Measurements from ENCODE around the gene VPS13A. TPM values are rescaled to one million over a fixed set of nuclear protein-coding genes. Genes with fewer than 3 reads are reported as not detected.

The VPS13A gene
- total RNA-seq, 1 experiment from 2014 or later = 32.2 TPM

DNA sequence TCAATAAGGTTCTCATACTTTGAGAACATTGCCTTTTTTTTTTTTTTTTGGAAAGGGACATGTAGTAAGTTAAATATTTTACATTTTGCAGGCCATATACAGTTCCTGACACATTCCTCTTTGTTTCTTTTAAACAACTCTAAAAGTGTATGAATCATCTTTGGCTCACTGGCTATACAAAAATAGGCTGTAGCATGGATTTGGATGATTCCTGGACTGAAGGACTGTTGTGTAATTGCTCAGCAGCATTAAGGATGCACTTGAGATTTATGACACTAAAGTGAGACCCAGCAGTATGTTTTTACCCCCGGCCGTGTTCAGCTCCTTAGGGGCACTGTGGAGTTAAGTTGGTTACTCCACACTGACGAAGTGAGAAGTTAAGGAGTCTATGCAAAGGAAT is 41.3 kb downstream of the VPS13A start:
- Histone ChIP-seq H3K27ac (ENCODE audit: low read depth, low read length, poor library complexity, severe bottlenecking) (no peak overlapping the region), H3K4me3 (ENCODE audit: low read depth, low read length, poor library complexity, severe bottlenecking) (no peak overlapping the region), H3K36me3 (ENCODE audit: insufficient read depth, low read length, poor library complexity, severe bottlenecking) (no peaks in the 10 kb centered on the region), H3K4me1 (ENCODE audit: insufficient read depth, low read length, poor library complexity, severe bottlenecking) (no peaks in the 10 kb centered on the region), H3K27me3 (replicated peaks; ENCODE audit: insufficient read depth, low read depth, low read length, poor library complexity) (no peaks in the 10 kb centered on the region), H3K9me3 (ENCODE audit: low read depth, low read length, poor library complexity, severe bottlenecking) (no peaks in the 10 kb centered on the region)
- intact Hi-C loops (cut with micrococcal nuclease; ENCODE audit: unreplicated experiment) = loop anchor here (5.0 kb wide), 1 partner anchor 51 kb away; no protein-coding TSS in a partner anchor
- TF ChIP-seq, protein P1, sequence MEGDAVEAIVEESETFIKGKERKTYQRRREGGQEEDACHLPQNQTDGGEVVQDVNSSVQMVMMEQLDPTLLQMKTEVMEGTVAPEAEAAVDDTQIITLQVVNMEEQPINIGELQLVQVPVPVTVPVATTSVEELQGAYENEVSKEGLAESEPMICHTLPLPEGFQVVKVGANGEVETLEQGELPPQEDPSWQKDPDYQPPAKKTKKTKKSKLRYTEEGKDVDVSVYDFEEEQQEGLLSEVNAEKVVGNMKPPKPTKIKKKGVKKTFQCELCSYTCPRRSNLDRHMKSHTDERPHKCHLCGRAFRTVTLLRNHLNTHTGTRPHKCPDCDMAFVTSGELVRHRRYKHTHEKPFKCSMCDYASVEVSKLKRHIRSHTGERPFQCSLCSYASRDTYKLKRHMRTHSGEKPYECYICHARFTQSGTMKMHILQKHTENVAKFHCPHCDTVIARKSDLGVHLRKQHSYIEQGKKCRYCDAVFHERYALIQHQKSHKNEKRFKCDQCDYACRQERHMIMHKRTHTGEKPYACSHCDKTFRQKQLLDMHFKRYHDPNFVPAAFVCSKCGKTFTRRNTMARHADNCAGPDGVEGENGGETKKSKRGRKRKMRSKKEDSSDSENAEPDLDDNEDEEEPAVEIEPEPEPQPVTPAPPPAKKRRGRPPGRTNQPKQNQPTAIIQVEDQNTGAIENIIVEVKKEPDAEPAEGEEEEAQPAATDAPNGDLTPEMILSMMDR (conservative IDR thresholded peaks at IDR 0.05; ENCODE audit: low read depth, low read length) = no peak
- no peak for TF ChIP-seq EZH2 (IDR thresholded peaks at IDR 0.05; ENCODE audit: borderline replicate concordance, low read depth, low read length, poor library complexity, severe bottlenecking)
- ChIA-PET CTCF (no interaction called here), POLR2A (ENCODE audit: low non-redundant PET) (no interaction called here)
- no TSS peak for BruUV-seq (replicated peaks)
- DNase-seq (ENCODE audit: low spot score) = peak; percentile 63

DNA sequence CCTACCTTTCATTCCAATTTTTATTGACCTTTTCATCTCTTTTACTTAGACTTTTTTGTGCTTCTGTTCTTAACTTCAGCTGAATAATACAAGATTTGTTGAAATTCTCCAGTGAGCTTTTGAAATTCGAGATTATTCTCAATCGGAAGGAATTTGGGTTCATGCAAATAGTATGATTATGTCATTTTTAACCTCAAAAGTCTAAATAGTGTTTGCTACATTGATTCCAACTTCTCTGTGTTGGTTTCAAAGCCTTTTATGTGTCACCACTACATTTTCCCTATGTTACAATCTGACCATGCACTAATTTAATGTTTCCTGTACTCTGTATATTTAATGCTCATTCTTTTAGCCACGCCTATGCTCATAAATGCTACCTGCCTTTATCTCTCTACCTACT is 44.1 kb downstream of the VPS13A start:
- CTCF ChIA-PET = no interaction called here
- H3K4me3 ChIP-seq (ENCODE audit: low read depth, low read length, poor library complexity, severe bottlenecking) = no peak overlapping the region
- intact Hi-C loops (cut with micrococcal nuclease; ENCODE audit: unreplicated experiment) = no loop called here

DNA sequence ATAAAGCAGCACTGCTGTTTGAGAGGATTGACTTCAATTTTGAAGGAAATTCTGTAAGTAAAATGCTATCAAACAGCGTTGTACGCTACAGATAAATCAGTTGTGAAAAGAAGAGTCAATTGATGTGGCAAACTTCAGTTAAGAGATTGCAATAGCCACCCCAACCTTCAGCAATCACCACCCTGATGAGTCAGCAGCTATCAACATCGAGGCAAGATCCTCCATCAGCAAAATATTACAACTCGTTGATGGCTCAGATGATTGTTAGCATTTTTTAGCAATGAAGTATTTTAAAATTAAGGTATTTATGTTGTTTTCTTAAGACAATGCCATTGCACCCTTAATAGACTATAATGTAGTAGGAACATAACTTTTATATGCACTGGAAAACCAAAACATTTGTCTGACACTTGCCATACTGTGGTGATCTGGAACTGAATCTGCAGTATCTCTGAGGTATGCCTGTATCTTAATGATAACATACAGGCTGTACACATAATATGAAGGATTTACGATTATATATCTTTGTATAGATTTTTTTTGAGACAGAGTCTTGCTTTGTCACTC is 47.5 kb downstream of the VPS13A start:
- H3K27me3 ChIP-seq (replicated peaks; ENCODE audit: insufficient read depth, low read depth, low read length, poor library complexity) = no peaks in the 10 kb centered on the region
- ChIA-PET POLR2A (ENCODE audit: low non-redundant PET) (no interaction called here), CTCF (no interaction called here)
- intact Hi-C loops (cut with micrococcal nuclease; ENCODE audit: unreplicated experiment) = no loop called here
- H3K9me3 ChIP-seq (ENCODE audit: low read depth, low read length, poor library complexity, severe bottlenecking) = no peaks in the 10 kb centered on the region
- TF ChIP-seq EZH2 (IDR thresholded peaks at IDR 0.05; ENCODE audit: borderline replicate concordance, low read depth, low read length, poor library complexity, severe bottlenecking) = no peak
- TF ChIP-seq, protein P1 (conservative IDR thresholded peaks at IDR 0.05; ENCODE audit: low read depth, low read length) = no peak
- no peak for DNase-seq (ENCODE audit: low spot score)
- no peak overlapping the region for H3K4me3 ChIP-seq (ENCODE audit: low read depth, low read length, poor library complexity, severe bottlenecking)
- no peaks in the 10 kb centered on the region for H3K4me1 ChIP-seq (ENCODE audit: insufficient read depth, low read length, poor library complexity, severe bottlenecking)
- H3K27ac ChIP-seq (ENCODE audit: low read depth, low read length, poor library complexity, severe bottlenecking) = no peak overlapping the region
- peaks cover 7% of the 10 kb centered on the region for H3K36me3 ChIP-seq (ENCODE audit: insufficient read depth, low read length, poor library complexity, severe bottlenecking)
- no TSS peak for BruUV-seq (replicated peaks)

More for the DNA sequence above, 44.1 kb downstream of the VPS13A start:
- H3K36me3 ChIP-seq (ENCODE audit: insufficient read depth, low read length, poor library complexity, severe bottlenecking) = peaks cover 7% of the 10 kb centered on the region
- H3K27me3 ChIP-seq (replicated peaks; ENCODE audit: insufficient read depth, low read depth, low read length, poor library complexity) = no peaks in the 10 kb centered on the region
- POLR2A ChIA-PET (ENCODE audit: low non-redundant PET) = no interaction called here
- TF ChIP-seq EZH2 (IDR thresholded peaks at IDR 0.05; ENCODE audit: borderline replicate concordance, low read depth, low read length, poor library complexity, severe bottlenecking) = no peak
- TF ChIP-seq, protein P1 (conservative IDR thresholded peaks at IDR 0.05; ENCODE audit: low read depth, low read length) = no peak
- no peaks in the 10 kb centered on the region for H3K9me3 ChIP-seq (ENCODE audit: low read depth, low read length, poor library complexity, severe bottlenecking)
- H3K27ac ChIP-seq (ENCODE audit: low read depth, low read length, poor library complexity, severe bottlenecking) = no peak overlapping the region
- no peaks in the 10 kb centered on the region for H3K4me1 ChIP-seq (ENCODE audit: insufficient read depth, low read length, poor library complexity, severe bottlenecking)
- BruUV-seq (replicated peaks) = no TSS peak
- no peak for DNase-seq (ENCODE audit: low spot score)
